Thymus (tissue), 11 donors: Measurements from ENCODE around the gene KCNA2. TPM values are rescaled to one million over a fixed set of nuclear protein-coding genes. Genes with fewer than 3 reads are reported as not detected.

Experiments used
- DNase-seq, 9 donors: peaks; one replicate each; pipeline ENCODE4 v3.0.0-alpha.2; 2013; ENCODE audit warnings: low spot score in 9 of 9, low read depth in 6 of 9, missing footprints in 1 of 9
- H3K27ac ChIP-seq, 2 donors: one replicate each; pipeline ENCODE4 v1.5.1; 2013; ENCODE audit warnings: control low read depth in 1 of 2, low read depth in 1 of 2, low read length in 1 of 2, mild to moderate bottlenecking in 1 of 2, moderate library complexity in 1 of 2
- H3K27me3 ChIP-seq, 2 donors: one replicate each; pipeline ENCODE4 v1.5.1; 2013; ENCODE audit warnings: low read length in 1 of 2; ENCODE audit not compliant: control insufficient read depth in 2 of 2, insufficient read depth in 1 of 2
- H3K36me3 ChIP-seq, 2 donors: one replicate each; pipeline ENCODE4 v1.5.1; 2013; ENCODE audit warnings: low read length in 1 of 2, mild to moderate bottlenecking in 1 of 2, moderate library complexity in 1 of 2; ENCODE audit not compliant: control insufficient read depth in 2 of 2, insufficient read depth in 2 of 2
- H3K4me1 ChIP-seq, 2 donors: one replicate each; pipeline ENCODE4 v1.5.1; 2013; ENCODE audit warnings: low read length in 2 of 2; ENCODE audit not compliant: control insufficient read depth in 2 of 2, insufficient read depth in 2 of 2
- H3K4me3 ChIP-seq, 2 donors: one replicate each; pipeline ENCODE4 v1.5.1; 2013; ENCODE audit warnings: low read length in 2 of 2, control low read depth in 1 of 2, mild to moderate bottlenecking in 1 of 2
- H3K9me3 ChIP-seq, 2 donors: one replicate each; pipeline ENCODE4 v1.5.1; 2013; ENCODE audit warnings: low read length in 1 of 2, mild to moderate bottlenecking in 1 of 2; ENCODE audit not compliant: control insufficient read depth in 2 of 2, insufficient read depth in 1 of 2
- WGBS: extraction: QIAGEN DNeasy Blood & Tissue Kit; methylation state at CpG from one replicate; pipeline ENCODE4 v1.1.7; 2013; 5-methylcytosine and 5-hydroxymethylcytosine counted together
- polyA plus RNA-seq: library from polyadenylated mRNA; stranded (reverse); fragments of 200-250 nt; gene quantifications from one replicate; pipeline ENCODE4 v1.2.3, GENCODE V29; 2013
- total RNA-seq: library from RNA; stranded (reverse); fragments of 120-200 nt; gene quantifications from one replicate; pipeline ENCODE4 v1.2.4, GENCODE V29; 2013
- donor health status: healthy.

The KCNA2 gene
- total and polyA plus RNA-seq, 2 donors: 0.50 to 2.5 TPM

GRCh38 chr1:110619412-110620249 lies 13.5 kb upstream of the KCNA2 start:
- peaks cover 0 to 42% of the 10 kb centered on the region in 2 donors for H3K27me3 ChIP-seq
- H3K4me3 ChIP-seq: peak overlapping the region; percentile 29 to 52
- peak overlapping the region in 1 of 2 donors; percentile 75 for H3K27ac ChIP-seq
- WGBS: 4% methylated on average over 27 of the region's 27 CpGs
- DNase-seq: peak in 7 of 9 donors; percentile 71 to 91 (median 86)
- no peaks in the 10 kb centered on the region for H3K9me3 ChIP-seq
- H3K4me1 ChIP-seq: peaks cover 8 to 24% of the 10 kb centered on the region in 2 donors
- H3K36me3 ChIP-seq: peaks cover 0 to 3% of the 10 kb centered on the region in 2 donors

- no peak overlapping the region for H3K4me3 ChIP-seq
- H3K4me1 ChIP-seq: peaks cover 8 to 24% of the 10 kb centered on the region in 2 donors
- H3K9me3 ChIP-seq: no peaks in the 10 kb centered on the region
- H3K27ac ChIP-seq: no peak overlapping the region
- H3K36me3 ChIP-seq: peaks cover 0 to 3% of the 10 kb centered on the region in 2 donors
- 86% methylated on average over 5 of the region's 5 CpGs for WGBS
- no peak for DNase-seq
- peaks cover 0 to 46% of the 10 kb centered on the region in 2 donors for H3K27me3 ChIP-seq
Measured at GRCh38 chr1:110618668-110619067, 12.5 kb upstream of the KCNA2 start.

- Histone ChIP-seq H3K9me3 (no peaks in the 10 kb centered on the region), H3K27me3 (peaks cover 0 to 55% of the 10 kb centered on the region in 2 donors), H3K27ac (no peak overlapping the region), H3K4me1 (peaks cover 8 to 24% of the 10 kb centered on the region in 2 donors), H3K4me3 (no peak overlapping the region), H3K36me3 (peaks cover 0 to 3% of the 10 kb centered on the region in 2 donors)
- no peak for DNase-seq
- WGBS: 95% methylated on average over 5 of the region's 5 CpGs
Measured at GRCh38 chr1:110617589-110617988, 11.4 kb upstream of the KCNA2 start.

GRCh38 chr1:110617116-110617515 lies 11.0 kb upstream of the KCNA2 start:
- DNase-seq: no peak
- no peak overlapping the region for H3K4me3 ChIP-seq
- peaks cover 0 to 3% of the 10 kb centered on the region in 2 donors for H3K36me3 ChIP-seq
- no peak overlapping the region for H3K27ac ChIP-seq
- H3K9me3 ChIP-seq: no peaks in the 10 kb centered on the region
- H3K27me3 ChIP-seq: peaks cover 0 to 59% of the 10 kb centered on the region in 2 donors
- WGBS: 96% methylated on average over 3 of the region's 3 CpGs
- peaks cover 8 to 24% of the 10 kb centered on the region in 2 donors for H3K4me1 ChIP-seq

- Histone ChIP-seq H3K27ac (no peak overlapping the region), H3K27me3 (peaks cover 0 to 64% of the 10 kb centered on the region in 2 donors), H3K4me1 (peaks cover 8 to 24% of the 10 kb centered on the region in 2 donors), H3K36me3 (peaks cover 0 to 3% of the 10 kb centered on the region in 2 donors), H3K4me3 (no peak overlapping the region), H3K9me3 (no peaks in the 10 kb centered on the region)
- WGBS: 7% methylated on average over 3 of the region's 3 CpGs
- DNase-seq: no peak
Measured at GRCh38 chr1:110616587-110616986, 10.4 kb upstream of the KCNA2 start.

- Histone ChIP-seq H3K4me1 (peaks cover 8 to 24% of the 10 kb centered on the region in 2 donors), H3K9me3 (no peaks in the 10 kb centered on the region), H3K4me3 (no peak overlapping the region), H3K27ac (no peak overlapping the region), H3K36me3 (peaks cover 0 to under 1% of the 10 kb centered on the region in 2 donors), H3K27me3 (peaks cover 0 to 66% of the 10 kb centered on the region in 2 donors)
- WGBS: 25% methylated on average over 9 of the region's 9 CpGs
- peak in 3 of 9 donors; percentile 65 to 80 (median 66) for DNase-seq
Measured at GRCh38 chr1:110615548-110616130, 9.5 kb upstream of the KCNA2 start.

- no peaks in the 10 kb centered on the region for H3K9me3 ChIP-seq
- H3K4me3 ChIP-seq: no peak overlapping the region
- H3K27ac ChIP-seq: no peak overlapping the region
- no peaks in the 10 kb centered on the region for H3K36me3 ChIP-seq
- H3K4me1 ChIP-seq: peaks cover 0 to 4% of the 10 kb centered on the region in 2 donors
- WGBS: 94% methylated on average over 10 of the region's 10 CpGs
- peaks cover 20 to 77% of the 10 kb centered on the region in 2 donors for H3K27me3 ChIP-seq
- no peak for DNase-seq
Measured at GRCh38 chr1:110612060-110612745, 6.0 kb upstream of the KCNA2 start.

- no peaks in the 10 kb centered on the region for H3K36me3 ChIP-seq
- WGBS: 96% methylated on average over 4 of the region's 4 CpGs
- peaks cover 34 to 81% of the 10 kb centered on the region in 2 donors for H3K27me3 ChIP-seq
- peaks cover 3 to 11% of the 10 kb centered on the region in 2 donors for H3K4me1 ChIP-seq
- no peak for DNase-seq
- H3K9me3 ChIP-seq: no peaks in the 10 kb centered on the region
- no peak overlapping the region for H3K4me3 ChIP-seq
- no peak overlapping the region for H3K27ac ChIP-seq
Measured at GRCh38 chr1:110610696-110611286, 4.6 kb upstream of the KCNA2 start.
